IMR-90 (cell line): ENCODE data around the gene RWDD1. TPM values are rescaled to one million over a fixed set of nuclear protein-coding genes. Genes with fewer than 3 reads are reported as not detected.

Source experiments
- ATAC-seq: fragments of 200-7000 bp; cut with Tn5 transposase; 2 replicates; pipeline ENCODE4 v1.9.1; 2020; ENCODE audit warnings: low read depth, mild to moderate bottlenecking, moderate library complexity
- BruUV-seq: library from RNA; stranded (reverse); fragments of 400-500 nt; replicated peaks from 2 replicates; lab custom pipeline; 2021; lab: Mats Ljungman, UMichigan
- CTCF ChIA-PET: fragments of 300-600 bp; formaldehyde crosslinking; extraction: SDS; loops from one replicate; lab custom pipeline; 2021; ENCODE audit warnings: antibody characterized with exemption; lab: Yijun Ruan, JAX
- POLR2A ChIA-PET: fragments of 300-600 bp; sonication (Branson Sonifier 250); formaldehyde crosslinking; loops from one replicate; lab custom pipeline; 2022; ENCODE audit warnings: antibody characterized with exemption; ENCODE audit not compliant: unreplicated experiment; lab: Charles Lee
- DNase-seq: peaks from one replicate; pipeline ENCODE4 v3.0.0; 2013
- H2AFZ ChIP-seq: replicated peaks from 2 replicates; pipeline ENCODE3; 2013; ENCODE audit warnings: low read length, mild to moderate bottlenecking; ENCODE audit not compliant: poor library complexity
- H2AK5ac ChIP-seq: 2 replicates; pipeline ENCODE4 v1.6.1; 2013; ENCODE audit warnings: low read depth, low read length, inconsistent platforms
- H2AK9ac ChIP-seq: replicated peaks from 2 replicates; pipeline ENCODE3; 2013; ENCODE audit warnings: mild to moderate bottlenecking, low read depth, low read length, moderate library complexity; ENCODE audit not compliant: poor library complexity
- H2BK120ac ChIP-seq: 2 replicates; pipeline ENCODE4 v1.6.1; 2013; ENCODE audit warnings: low read depth, low read length, inconsistent platforms
- H2BK15ac ChIP-seq: 3 replicates; pipeline ENCODE4 v1.6.1; 2013; ENCODE audit warnings: low read depth, low read length, inconsistent platforms
- H2BK20ac ChIP-seq: 2 replicates; pipeline ENCODE4 v1.6.1; 2013; ENCODE audit warnings: low read depth, mild to moderate bottlenecking, inconsistent platforms, low read length, moderate library complexity
- H2BK5ac ChIP-seq: 2 replicates; pipeline ENCODE4 v1.6.1; 2013; ENCODE audit warnings: mild to moderate bottlenecking, low read depth, low read length, inconsistent platforms; ENCODE audit not compliant: poor library complexity, severe bottlenecking
- H3K14ac ChIP-seq: replicated peaks from 2 replicates; pipeline ENCODE4 v1.6.1; 2013; ENCODE audit warnings: low read depth, low read length, inconsistent platforms
- H3K18ac ChIP-seq: 2 replicates; pipeline ENCODE4 v1.6.1; 2013; ENCODE audit warnings: low read depth, low read length, control low read depth
- H3K23ac ChIP-seq: 2 replicates; pipeline ENCODE4 v1.6.1; 2013; ENCODE audit warnings: low read depth, low read length, inconsistent platforms
- H3K27ac ChIP-seq: 2 replicates; pipeline ENCODE4 v1.5.1; 2013; ENCODE audit warnings: mild to moderate bottlenecking, control low read depth, low read length; ENCODE audit not compliant: insufficient read depth
- H3K27me3 ChIP-seq: 2 replicates; pipeline ENCODE4 v1.6.1; 2013; ENCODE audit warnings: low read length; ENCODE audit not compliant: control insufficient read depth, insufficient read depth
- H3K36me3 ChIP-seq: 2 replicates; pipeline ENCODE4 v1.6.1; 2013; ENCODE audit warnings: low read length, mixed read lengths; ENCODE audit not compliant: control insufficient read depth, insufficient read depth
- H3K4ac ChIP-seq: 2 replicates; pipeline ENCODE4 v1.6.1; 2013; ENCODE audit warnings: low read depth, low read length, inconsistent platforms
- H3K4me1 ChIP-seq: 2 replicates; pipeline ENCODE4 v1.6.1; 2013; ENCODE audit warnings: low read length, mixed read lengths; ENCODE audit not compliant: control insufficient read depth, insufficient read depth
- H3K4me2 ChIP-seq: 2 replicates; pipeline ENCODE4 v1.6.1; 2013; ENCODE audit warnings: low read depth, mild to moderate bottlenecking, control low read depth, low read length, moderate library complexity
- H3K4me3 ChIP-seq: 2 replicates; pipeline ENCODE4 v1.5.1; 2013; ENCODE audit warnings: low read depth, mild to moderate bottlenecking, control low read depth, low read length, moderate library complexity; ENCODE audit not compliant: insufficient read depth
- H3K56ac ChIP-seq: 2 replicates; pipeline ENCODE4 v1.6.1; 2013; ENCODE audit warnings: low read length, inconsistent platforms; ENCODE audit not compliant: insufficient read depth; ENCODE audit errors: extremely low read depth
- H3K79me1 ChIP-seq, 2 experiments: 2 replicates each; pipeline ENCODE4 v1.6.1; 2013; ENCODE audit warnings: low read length in 2 of 2, inconsistent platforms in 1 of 2, low read depth in 1 of 2
- H3K9ac ChIP-seq: 2 replicates; pipeline ENCODE4 v1.6.1; 2013; ENCODE audit warnings: low read depth, low read length, control low read depth
- H3K9me1 ChIP-seq: 2 replicates; pipeline ENCODE4 v1.6.1; 2013; ENCODE audit warnings: low read length, inconsistent platforms; ENCODE audit not compliant: insufficient read depth
- H3K9me3 ChIP-seq: 2 replicates; pipeline ENCODE4 v1.6.1; 2013; ENCODE audit warnings: low read length; ENCODE audit not compliant: control insufficient read depth, insufficient read depth
- H4K20me1 ChIP-seq: 2 replicates; pipeline ENCODE4 v1.6.1; 2013; ENCODE audit warnings: low read length, inconsistent platforms; ENCODE audit not compliant: insufficient read depth
- H4K5ac ChIP-seq: 2 replicates; pipeline ENCODE4 v1.6.1; 2013; ENCODE audit warnings: mild to moderate bottlenecking, low read depth, low read length, control low read depth
- H4K8ac ChIP-seq, 2 experiments: 2 replicates each; pipeline ENCODE4 v1.6.1; 2013; ENCODE audit warnings: low read depth in 2 of 2, low read length in 2 of 2, control low read depth in 1 of 2, inconsistent platforms in 1 of 2
- H4K91ac ChIP-seq: 2 replicates; pipeline ENCODE4 v1.6.1; 2013; ENCODE audit warnings: low read depth, low read length, inconsistent platforms; ENCODE audit not compliant: insufficient read depth
- BHLHE40 ChIP-seq: fragments of 150-350 bp; IDR thresholded peaks from 2 replicates; pipeline ENCODE4 v1.6.1; 2016; ENCODE audit warnings: mild to moderate bottlenecking, low read depth, low read length
- CEBPB ChIP-seq: IDR thresholded peaks from 2 replicates; pipeline ENCODE4 v1.6.1; 2012; ENCODE audit warnings: low read depth, low read length, improper control_type of control experiment
- CHD1 ChIP-seq: IDR thresholded peaks from 2 replicates; pipeline ENCODE4 v1.6.1; 2012; ENCODE audit warnings: low read depth, low read length, improper control_type of control experiment
- FOS ChIP-seq: fragments of 150-350 bp; IDR thresholded peaks from 2 replicates; pipeline ENCODE4 v1.6.1; 2016; ENCODE audit warnings: low read depth, low read length
- MAFK ChIP-seq: IDR thresholded peaks from 2 replicates; pipeline ENCODE4 v1.6.1; 2012; ENCODE audit warnings: low read depth, low read length, improper control_type of control experiment
- MAZ ChIP-seq: IDR thresholded peaks from 2 replicates; pipeline ENCODE4 v1.6.1; 2012; ENCODE audit warnings: low read depth, mild to moderate bottlenecking, low read length, improper control_type of control experiment, moderate library complexity, borderline replicate concordance
- MXI1 ChIP-seq: IDR thresholded peaks from 2 replicates; pipeline ENCODE4 v1.6.1; 2012; ENCODE audit warnings: low read depth, mild to moderate bottlenecking, low read length, moderate library complexity, borderline replicate concordance
- NFE2L2 ChIP-seq: fragments of 150-350 bp; IDR thresholded peaks from 2 replicates; pipeline ENCODE4 v1.6.1; 2016; ENCODE audit warnings: low read depth, mild to moderate bottlenecking, low read length
- POLR2A ChIP-seq: IDR thresholded peaks from 2 replicates; pipeline ENCODE4 v1.6.1; 2012; ENCODE audit warnings: mild to moderate bottlenecking, low read depth, low read length
- RAD21 ChIP-seq: IDR thresholded peaks from 2 replicates; pipeline ENCODE4 v1.6.1; 2012; ENCODE audit warnings: low read length, improper control_type of control experiment
- RCOR1 ChIP-seq: IDR thresholded peaks from 2 replicates; pipeline ENCODE4 v1.6.1; 2012; ENCODE audit warnings: mild to moderate bottlenecking, low read length, improper control_type of control experiment; ENCODE audit not compliant: insufficient replicate concordance
- RFX5 ChIP-seq: IDR thresholded peaks from 2 replicates; pipeline ENCODE4 v1.8.0; 2012; ENCODE audit warnings: low read depth, mild to moderate bottlenecking, low read length, moderate library complexity
- SMC3 ChIP-seq: fragments of 150-350 bp; IDR thresholded peaks from 2 replicates; pipeline ENCODE4 v1.6.1; 2016; ENCODE audit warnings: low read depth, mild to moderate bottlenecking, antibody characterized with exemption, low read length, moderate library complexity
- WGBS, 2 experiments: methylation state at CpG; one replicate each; pipeline versions ENCODE4 v1.1.5 to v1.1.7; 2013; ENCODE audit warnings: missing lambda C conversion rate in 2 of 2; ENCODE audit not compliant: insufficient read length in 1 of 2; ENCODE audit errors: extremely low coverage in 2 of 2; 5-methylcytosine and 5-hydroxymethylcytosine counted together
- dilution Hi-C: fragments of 300-500 bp; cut with HindIII; formaldehyde crosslinking; loops from one replicate; pipeline ENCODE4 v1.14.3; 2018; ENCODE audit warnings: low sequenced_read_pairs; ENCODE audit not compliant: unreplicated experiment
- in situ Hi-C: fragments of 300-500 bp; cut with MboI; formaldehyde crosslinking; loops from 3 replicates; pipeline ENCODE4 v1.14.3; 2019; ENCODE audit warnings: low sequenced_read_pairs, inconsistent platforms, mixed read lengths
- intact Hi-C: fragments of 100-400 bp; cut with micrococcal nuclease; formaldehyde crosslinking; loops from 2 replicates; pipeline ENCODE4 v1.10.0; 2022
- polyA plus RNA-seq, 3 experiments: library from polyadenylated mRNA; depleted of rRNA; stranded (reverse); fragments of >200 nt; gene quantifications; 2 replicates each; pipeline ENCODE4 v1.2.3, GENCODE V29; 2012; ENCODE audit warnings: low replicate concordance in 1 of 3
- total RNA-seq: library from RNA; depleted of rRNA; stranded (reverse); fragments of >200 nt; gene quantifications from 2 replicates; pipeline ENCODE4 v1.2.3, GENCODE V29; 2012
- TF ChIP-seq, protein P1 (sequence below): conservative IDR thresholded peaks from 2 replicates; pipeline ENCODE4 v1.5.1; 2012; ENCODE audit warnings: mild to moderate bottlenecking, low read depth, low read length, improper control_type of control experiment
- TF ChIP-seq, protein P2 (sequence below): fragments of 150-350 bp; IDR thresholded peaks from 2 replicates; pipeline ENCODE4 v1.6.1; 2016; ENCODE audit warnings: low read depth, mild to moderate bottlenecking, low read length, moderate library complexity, borderline replicate concordance
- TF ChIP-seq, protein P3 (sequence below): fragments of 150-350 bp; IDR thresholded peaks from 2 replicates; pipeline ENCODE4 v1.6.1; 2017; ENCODE audit warnings: mild to moderate bottlenecking, antibody characterized with exemption, low read length, low read depth

The RWDD1 gene
- total and polyA plus RNA-seq, 2 of the 4 experiments (the other 2 are of a cell fraction) = 23.6 to 92.8 TPM

DNA sequence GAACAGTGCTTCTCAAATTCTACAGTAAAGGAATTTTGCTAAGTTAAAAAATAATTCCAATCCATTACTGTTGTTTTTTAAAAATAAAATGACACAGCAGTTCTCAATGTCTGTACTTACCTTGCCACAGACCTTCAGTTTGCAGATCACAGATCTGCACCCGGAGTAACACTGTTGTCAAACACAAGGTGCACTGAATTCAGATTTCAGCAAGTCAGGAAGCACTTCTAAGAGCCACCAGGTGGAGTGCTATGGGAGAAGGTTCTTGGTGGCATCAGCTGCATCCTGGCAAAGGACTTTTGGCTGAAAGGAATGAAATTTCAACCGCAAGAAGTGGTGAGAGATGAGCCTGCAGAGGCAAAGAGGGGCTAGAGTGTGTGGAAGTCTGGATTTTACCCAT lies 62.4 kb downstream of the RWDD1 start:
- intact Hi-C loops (no loop called here), dilution Hi-C loops (no loop called here), in situ Hi-C loops (no loop called here)
- H4K91ac ChIP-seq = no peak overlapping the region
- H3K4me2 ChIP-seq = no peak overlapping the region
- H4K8ac ChIP-seq = no peak overlapping the region
- no peak for DNase-seq
- no peak overlapping the region for H2BK120ac ChIP-seq
- no peak overlapping the region for H3K27ac ChIP-seq
- no peak overlapping the region for H2AK9ac ChIP-seq
- BruUV-seq = no TSS peak
- H4K20me1 ChIP-seq = no peaks in the 10 kb centered on the region
- ChIA-PET POLR2A (no interaction called here), CTCF (no interaction called here)
- H3K18ac ChIP-seq = no peak overlapping the region
- H3K23ac ChIP-seq = no peak overlapping the region
- H2AFZ ChIP-seq = no peak overlapping the region
- H3K4me3 ChIP-seq = no peak overlapping the region
- H3K9ac ChIP-seq = no peak overlapping the region
- 0 out of 2 replicates have a peak, but pooled peaks cover 8% of the 10 kb centered on the region for H3K9me1 ChIP-seq
- no peaks in the 10 kb centered on the region for H3K9me3 ChIP-seq
- no peak overlapping the region for H2BK15ac ChIP-seq
- ATAC-seq = no peak
- no peak overlapping the region for H2BK5ac ChIP-seq
- H3K4me1 ChIP-seq = no peaks in the 10 kb centered on the region
- no peaks in the 10 kb centered on the region; a peak in 1 of 4 replicates for H3K79me1 ChIP-seq
- WGBS, 2 experiments = 100% methylated on average over 1 of the region's 2 CpGs; no CpG with 5 or more reads in 1 of the 2 experiments
- H2BK20ac ChIP-seq = no peak overlapping the region
- H3K36me3 ChIP-seq = peaks cover 10% of the 10 kb centered on the region
- no peak overlapping the region for H4K5ac ChIP-seq
- H3K56ac ChIP-seq = no peak overlapping the region
- no peak overlapping the region for H3K14ac ChIP-seq
- no peak overlapping the region for H3K4ac ChIP-seq
- TF ChIP-seq RCOR1 (no peak), SMC3 (no peak), POLR2A (no peak), MXI1 (no peak), FOS (no peak), NFE2L2 (no peak), CEBPB (no peak), MAZ (no peak), BHLHE40 (no peak), RAD21 (no peak), MAFK (no peak), CHD1 (no peak), RFX5 (no peak)
- TF ChIP-seq, protein P1, sequence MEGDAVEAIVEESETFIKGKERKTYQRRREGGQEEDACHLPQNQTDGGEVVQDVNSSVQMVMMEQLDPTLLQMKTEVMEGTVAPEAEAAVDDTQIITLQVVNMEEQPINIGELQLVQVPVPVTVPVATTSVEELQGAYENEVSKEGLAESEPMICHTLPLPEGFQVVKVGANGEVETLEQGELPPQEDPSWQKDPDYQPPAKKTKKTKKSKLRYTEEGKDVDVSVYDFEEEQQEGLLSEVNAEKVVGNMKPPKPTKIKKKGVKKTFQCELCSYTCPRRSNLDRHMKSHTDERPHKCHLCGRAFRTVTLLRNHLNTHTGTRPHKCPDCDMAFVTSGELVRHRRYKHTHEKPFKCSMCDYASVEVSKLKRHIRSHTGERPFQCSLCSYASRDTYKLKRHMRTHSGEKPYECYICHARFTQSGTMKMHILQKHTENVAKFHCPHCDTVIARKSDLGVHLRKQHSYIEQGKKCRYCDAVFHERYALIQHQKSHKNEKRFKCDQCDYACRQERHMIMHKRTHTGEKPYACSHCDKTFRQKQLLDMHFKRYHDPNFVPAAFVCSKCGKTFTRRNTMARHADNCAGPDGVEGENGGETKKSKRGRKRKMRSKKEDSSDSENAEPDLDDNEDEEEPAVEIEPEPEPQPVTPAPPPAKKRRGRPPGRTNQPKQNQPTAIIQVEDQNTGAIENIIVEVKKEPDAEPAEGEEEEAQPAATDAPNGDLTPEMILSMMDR = no peak
- TF ChIP-seq, protein P2, sequence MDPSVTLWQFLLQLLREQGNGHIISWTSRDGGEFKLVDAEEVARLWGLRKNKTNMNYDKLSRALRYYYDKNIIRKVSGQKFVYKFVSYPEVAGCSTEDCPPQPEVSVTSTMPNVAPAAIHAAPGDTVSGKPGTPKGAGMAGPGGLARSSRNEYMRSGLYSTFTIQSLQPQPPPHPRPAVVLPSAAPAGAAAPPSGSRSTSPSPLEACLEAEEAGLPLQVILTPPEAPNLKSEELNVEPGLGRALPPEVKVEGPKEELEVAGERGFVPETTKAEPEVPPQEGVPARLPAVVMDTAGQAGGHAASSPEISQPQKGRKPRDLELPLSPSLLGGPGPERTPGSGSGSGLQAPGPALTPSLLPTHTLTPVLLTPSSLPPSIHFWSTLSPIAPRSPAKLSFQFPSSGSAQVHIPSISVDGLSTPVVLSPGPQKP = no peak
- TF ChIP-seq, protein P3, sequence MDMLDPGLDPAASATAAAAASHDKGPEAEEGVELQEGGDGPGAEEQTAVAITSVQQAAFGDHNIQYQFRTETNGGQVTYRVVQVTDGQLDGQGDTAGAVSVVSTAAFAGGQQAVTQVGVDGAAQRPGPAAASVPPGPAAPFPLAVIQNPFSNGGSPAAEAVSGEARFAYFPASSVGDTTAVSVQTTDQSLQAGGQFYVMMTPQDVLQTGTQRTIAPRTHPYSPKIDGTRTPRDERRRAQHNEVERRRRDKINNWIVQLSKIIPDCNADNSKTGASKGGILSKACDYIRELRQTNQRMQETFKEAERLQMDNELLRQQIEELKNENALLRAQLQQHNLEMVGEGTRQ = no peak
- H3K27me3 ChIP-seq = no peaks in the 10 kb centered on the region
- H2AK5ac ChIP-seq = no peak overlapping the region
